GM23338 (cell line): ENCODE results near the gene LANCL1. TPM values are rescaled to one million over a fixed set of nuclear protein-coding genes. Genes with fewer than 3 reads are reported as not detected.

ENCODE experiments used
- ATAC-seq: fragments of 200-7000 bp; cut with Tn5 transposase; 3 replicates; pipeline ENCODE4 v1.9.1; 2020
- DNase-seq: peaks from one replicate; pipeline ENCODE4 v3.0.0-alpha.2; 2015; ENCODE audit warnings: low spot score
- H2AFZ ChIP-seq: fragments of 200-600 bp; sonication (generic); 2 replicates; pipeline ENCODE4 v1.8.0; 2016; ENCODE audit warnings: antibody characterized with exemption, mild to moderate bottlenecking, moderate library complexity
- H3F3A ChIP-seq: fragments of 200-600 bp; sonication (generic); replicated peaks from 2 replicates; pipeline ENCODE4 v1.8.0; 2017; ENCODE audit warnings: antibody characterized with exemption, mixed run types, low read depth
- H3K27ac ChIP-seq: fragments of 200-600 bp; sonication (generic); 2 replicates; pipeline ENCODE4 v1.6.1; 2016; ENCODE audit warnings: low read depth
- H3K27me3 ChIP-seq: fragments of 200-600 bp; sonication (generic); 2 replicates; pipeline ENCODE4 v1.8.0; 2016; ENCODE audit warnings: mild to moderate bottlenecking, mixed run types, moderate library complexity; ENCODE audit not compliant: insufficient read depth
- H3K36me3 ChIP-seq: fragments of 200-600 bp; sonication (generic); 2 replicates; pipeline ENCODE4 v1.8.0; 2016; ENCODE audit warnings: mild to moderate bottlenecking; ENCODE audit not compliant: insufficient read depth
- H3K4me1 ChIP-seq: fragments of 200-600 bp; sonication (generic); 2 replicates; pipeline ENCODE4 v1.8.0; 2016; ENCODE audit warnings: mild to moderate bottlenecking, moderate library complexity; ENCODE audit not compliant: insufficient read depth
- H3K4me2 ChIP-seq: fragments of 200-600 bp; sonication (generic); 2 replicates; pipeline ENCODE4 v1.7.1; 2017; ENCODE audit warnings: mixed run types
- H3K4me3 ChIP-seq: fragments of 200-600 bp; sonication (generic); 2 replicates; pipeline ENCODE4 v1.6.1; 2016; ENCODE audit warnings: mixed run types
- H3K79me2 ChIP-seq: fragments of 200-600 bp; sonication (generic); replicated peaks from 2 replicates; pipeline ENCODE4 v1.8.0; 2017; ENCODE audit warnings: mild to moderate bottlenecking; ENCODE audit not compliant: insufficient read depth
- H3K9me2 ChIP-seq: fragments of 200-600 bp; sonication (generic); 2 replicates; pipeline ENCODE4 v1.8.0; 2017; ENCODE audit not compliant: insufficient read depth
- H4K20me1 ChIP-seq: fragments of 200-600 bp; sonication (generic); replicated peaks from 2 replicates; pipeline ENCODE4 v1.8.0; 2017; ENCODE audit warnings: mild to moderate bottlenecking; ENCODE audit not compliant: insufficient read depth
- H3K27ac Mint-ChIP-seq: 2 replicates; pipeline ENCODE4 v1.8.0; 2020; ENCODE audit warnings: inconsistent platforms, mild to moderate bottlenecking, moderate library complexity, mixed read lengths
- H3K27me3 Mint-ChIP-seq: 3 replicates; pipeline ENCODE4 v1.8.0; 2022; ENCODE audit warnings: low read depth, mild to moderate bottlenecking, moderate library complexity, mixed read lengths, inconsistent platforms; ENCODE audit not compliant: insufficient read depth, poor library complexity
- H3K36me3 Mint-ChIP-seq: 3 replicates; pipeline ENCODE4 v1.8.0; 2021; ENCODE audit warnings: low read depth, mild to moderate bottlenecking, inconsistent platforms, moderate library complexity, mixed read lengths
- H3K4me1 Mint-ChIP-seq: 3 replicates; pipeline ENCODE4 v1.8.0; 2020; ENCODE audit warnings: mild to moderate bottlenecking, inconsistent platforms, mixed read lengths
- H3K4me3 Mint-ChIP-seq: 3 replicates; pipeline ENCODE4 v1.8.0; 2021; ENCODE audit warnings: moderate library complexity, mild to moderate bottlenecking, inconsistent platforms, mixed read lengths
- H3K9me3 Mint-ChIP-seq: 3 replicates; pipeline ENCODE4 v1.8.0; 2020; ENCODE audit warnings: moderate library complexity, mild to moderate bottlenecking, inconsistent platforms, mixed read lengths
- JUNB ChIP-seq: IDR thresholded peaks from one replicate; pipeline ENCODE4 v1.6.1; 2016; ENCODE audit warnings: antibody characterized with exemption; ENCODE audit not compliant: unreplicated experiment
- NANOG ChIP-seq: IDR thresholded peaks from 2 replicates; pipeline ENCODE4 v1.6.1; 2016; ENCODE audit warnings: antibody characterized with exemption, borderline replicate concordance
- REST ChIP-seq: IDR thresholded peaks from one replicate; pipeline ENCODE4 v1.6.1; 2018; ENCODE audit warnings: antibody characterized with exemption; ENCODE audit not compliant: unreplicated experiment
- ZNF114 ChIP-seq: fragments of 250-450 bp; sonication (Bioruptor Pico); IDR thresholded peaks from 2 replicates; pipeline ENCODE4 v1.5.0; 2020; ENCODE audit warnings: mild to moderate bottlenecking, moderate library complexity
- ZNF331 ChIP-seq: fragments of 250-450 bp; sonication (Bioruptor Pico); IDR thresholded peaks from 2 replicates; pipeline ENCODE4 v1.5.0; 2020; ENCODE audit warnings: low read depth, mild to moderate bottlenecking, moderate library complexity
- ZNF462 ChIP-seq: fragments of 250-450 bp; sonication (Bioruptor Pico); IDR thresholded peaks from 2 replicates; pipeline ENCODE4 v1.5.0; 2020; ENCODE audit warnings: mild to moderate bottlenecking, moderate library complexity
- polyA plus RNA-seq: library from polyadenylated mRNA; unstranded; fragments of >200 nt; fragmentation: Nextera tagmentation; extraction: Ambion mirVana; gene quantifications from 2 replicates; pipeline ENCODE4 v1.2.1, GENCODE V29; 2016
- total RNA-seq: library from RNA; depleted of rRNA; stranded (reverse); fragments of >200 nt; shearing (Covaris generic); gene quantifications from 2 replicates; pipeline ENCODE4 v1.2.3, GENCODE V29; 2014

Gene LANCL1
- total and polyA plus RNA-seq, 2 experiments from 2014 or later: 13.4 to 36.8 TPM

- Mint-ChIP-seq H3K27ac (no peak overlapping the region), H3K4me3 (no peak overlapping the region), H3K9me3 (peaks cover 20% of the 10 kb centered on the region; the same call in 2 of the 3 replicates), H3K27me3 (no peaks in the 10 kb centered on the region), H3K4me1 (peaks cover 30% of the 10 kb centered on the region), H3K36me3 (peaks cover 45% of the 10 kb centered on the region)
- no peaks in the 10 kb centered on the region for H3K36me3 ChIP-seq
- H3K4me1 ChIP-seq: peaks cover 14% of the 10 kb centered on the region; the same call in 1 of the 2 replicates
- H3K27me3 ChIP-seq: no peaks in the 10 kb centered on the region
- peak; percentile 82 for ATAC-seq
- no peaks in the 10 kb centered on the region for H4K20me1 ChIP-seq
- H3K4me3 ChIP-seq: no peak overlapping the region
- no peak for TF ChIP-seq ZNF462
- TF ChIP-seq JUNB: no peak
- no peak for TF ChIP-seq ZNF114
- TF ChIP-seq ZNF331 (CRISPR knock-in tag): no peak
- TF ChIP-seq NANOG: no peak
- no peak for TF ChIP-seq REST
- H3F3A ChIP-seq: no peaks in the 10 kb centered on the region
- H2AFZ ChIP-seq: no peak overlapping the region
- H3K79me2 ChIP-seq: peaks cover 2% of the 10 kb centered on the region
- H3K9me2 ChIP-seq: no peaks in the 10 kb centered on the region
- H3K4me2 ChIP-seq: 0 out of 2 replicates have a peak overlapping the region, but pooled peaks have one; percentile 31
- H3K27ac ChIP-seq: no peak overlapping the region
- DNase-seq: peak; percentile 17
Observed at GRCh38 chr2:210443527-210443926, 33.0 kb downstream of the LANCL1 start.
